GM18508 (cell line): ENCODE measurements around the gene POU2F3.

ENCODE experiments used
- ATAC-seq: cut with Tn5 transposase; IDR thresholded peaks from one replicate; pipeline ENCODE4 v1.9.1; 2021; ENCODE audit warnings: moderate number of reproducible peaks; ENCODE audit not compliant: insufficient read depth, unreplicated experiment

The POU2F3 gene

GRCh38 chr11:120305286-120305685 is 65.3 kb downstream of the POU2F3 start:
- ATAC-seq: no peak

GRCh38 chr11:120306519-120307242 is 66.7 kb downstream of the POU2F3 start:
- ATAC-seq: no peak

- ATAC-seq: no peak
These were observed 67.5 kb downstream of the POU2F3 start for GRCh38 chr11:120307476-120307875.

GRCh38 chr11:120308081-120308480 is 68.1 kb downstream of the POU2F3 start:
- ATAC-seq: no peak

GRCh38 chr11:120310870-120311269 is 70.9 kb downstream of the POU2F3 start:
- ATAC-seq: no peak

- ATAC-seq: no peak
These were observed 74.9 kb downstream of the POU2F3 start for GRCh38 chr11:120314861-120315260.

GRCh38 chr11:120316880-120317688 is 77.1 kb downstream of the POU2F3 start:
- no peak for ATAC-seq

GRCh38 chr11:120317689-120318480 is 77.9 kb downstream of the POU2F3 start:
- no peak for ATAC-seq

GRCh38 chr11:120318906-120319305 is 79.0 kb downstream of the POU2F3 start:
- ATAC-seq: no peak

- no peak for ATAC-seq
These were observed 85.2 kb downstream of the POU2F3 start, which contains the start of gene TLCD5 for GRCh38 chr11:120324932-120325810. TSS of gene TLCD5 (plus strand) at chr11:120325299. CDS start at chr11:120327442, 2,143 bp downstream.

GRCh38 chr11:120326228-120326627 is 86.3 kb downstream of the POU2F3 start:
- no peak for ATAC-seq

- ATAC-seq: no peak
These were observed 86.9 kb downstream of the POU2F3 start for GRCh38 chr11:120326845-120327281.

GRCh38 chr11:120327311-120327710 is 87.4 kb downstream of the POU2F3 start:
- ATAC-seq: no peak

GRCh38 chr11:120329556-120329955 is 89.6 kb downstream of the POU2F3 start:
- no peak for ATAC-seq

- ATAC-seq: no peak
These were observed 90.1 kb downstream of the POU2F3 start for GRCh38 chr11:120330045-120330444.

GRCh38 chr11:120331301-120331996 is 91.5 kb downstream of the POU2F3 start:
- no peak for ATAC-seq

- ATAC-seq: no peak
These were observed 93.1 kb downstream of the POU2F3 start for GRCh38 chr11:120332822-120333716.

GRCh38 chr11:120333801-120334200 is 93.9 kb downstream of the POU2F3 start:
- no peak for ATAC-seq
